Fibroblast of peridontal ligament (primary cell): ENCODE data around the gene ZER1.

Experiments
- DNase-seq: peaks from one replicate; pipeline ENCODE4 v3.0.0-alpha.2; 2010; ENCODE audit errors: extremely low read depth

Gene ZER1

DNA sequence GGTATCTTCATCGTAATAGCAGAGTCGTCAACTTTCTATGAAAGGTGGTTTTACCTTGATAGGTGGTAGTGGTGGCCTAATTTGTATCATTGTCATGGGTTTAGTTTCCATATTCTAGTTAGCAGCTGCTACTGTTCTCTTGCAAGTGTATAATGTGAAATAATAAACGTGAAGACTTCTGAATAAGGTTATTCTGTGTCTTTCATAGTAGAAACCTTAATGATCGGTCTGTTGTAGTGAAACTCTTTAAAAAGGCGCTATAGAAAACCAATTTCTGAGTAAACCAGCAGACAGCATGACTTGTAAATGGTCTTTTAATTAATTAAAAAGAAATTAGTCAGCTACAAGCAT lies 81.1 kb downstream of the ZER1 start:
- no peak for DNase-seq

DNA sequence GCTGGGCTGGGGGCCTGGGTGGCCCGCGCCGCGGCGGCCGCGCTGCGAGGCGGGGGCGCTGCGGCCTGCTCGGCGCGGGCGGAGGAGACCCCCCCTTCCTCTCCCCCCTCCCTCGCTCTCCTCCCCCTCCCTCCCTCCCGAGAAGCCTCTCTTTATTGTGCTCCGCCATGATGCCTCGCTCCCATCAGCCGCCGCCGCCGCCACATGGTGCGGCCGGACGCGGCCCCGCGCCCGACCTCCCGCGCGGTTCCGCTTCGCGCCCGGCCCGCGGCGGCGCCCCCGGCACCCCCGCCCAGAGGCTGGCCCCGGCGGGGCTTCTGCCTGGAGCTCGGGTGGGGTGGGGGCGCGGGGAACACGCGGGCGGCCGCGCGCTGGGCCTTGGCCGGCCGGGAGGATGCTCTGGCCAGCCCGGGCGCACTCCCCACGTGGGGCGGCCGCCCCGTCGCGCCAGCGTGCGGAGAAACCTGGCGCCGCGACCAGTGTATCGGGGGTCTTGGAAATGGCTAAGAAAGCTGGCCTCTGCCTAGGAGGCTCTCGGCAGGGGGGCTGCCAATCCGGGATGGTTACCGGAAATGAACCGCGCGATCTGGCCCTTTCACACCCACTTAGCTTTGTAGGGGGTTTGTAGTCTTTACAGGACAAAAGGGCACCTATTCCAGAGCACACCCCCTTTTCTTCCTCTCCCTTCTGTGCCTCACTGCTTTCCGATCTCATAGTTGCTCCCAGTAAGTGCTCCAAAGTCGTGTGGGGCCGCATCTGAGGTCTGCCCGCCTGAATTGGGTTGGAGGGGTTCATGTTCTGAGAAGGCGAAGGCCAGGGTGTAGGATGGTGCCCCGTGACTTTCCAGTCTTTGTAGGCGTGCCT lies 81.7 kb downstream of the ZER1 start:
- DNase-seq = peak; percentile 32

DNA sequence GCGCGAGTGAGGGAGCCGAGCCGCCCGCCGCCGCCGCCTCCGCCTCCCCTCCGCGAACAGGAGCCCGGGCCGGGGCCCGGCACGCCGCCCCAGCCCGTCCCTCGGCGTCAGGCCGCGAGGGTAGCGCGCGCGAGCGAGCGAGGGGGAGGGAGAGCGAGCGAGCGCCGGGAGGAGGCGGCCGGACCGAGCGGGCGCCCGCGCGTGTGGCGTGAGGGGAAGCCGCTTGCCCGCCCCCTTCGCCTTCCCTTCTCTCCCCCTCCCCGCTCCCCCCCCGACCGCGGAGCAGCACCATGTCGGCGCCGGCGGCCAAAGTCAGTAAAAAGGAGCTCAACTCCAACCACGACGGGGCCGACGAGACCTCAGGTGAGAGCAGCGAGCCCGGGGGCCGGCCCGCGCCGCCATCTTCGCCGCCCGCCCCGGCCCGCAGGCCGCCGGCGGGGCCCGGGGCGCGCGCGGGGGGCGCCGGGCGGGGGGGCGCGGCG lies 82.4 kb downstream of the ZER1 start:
- no peak for DNase-seq

DNA sequence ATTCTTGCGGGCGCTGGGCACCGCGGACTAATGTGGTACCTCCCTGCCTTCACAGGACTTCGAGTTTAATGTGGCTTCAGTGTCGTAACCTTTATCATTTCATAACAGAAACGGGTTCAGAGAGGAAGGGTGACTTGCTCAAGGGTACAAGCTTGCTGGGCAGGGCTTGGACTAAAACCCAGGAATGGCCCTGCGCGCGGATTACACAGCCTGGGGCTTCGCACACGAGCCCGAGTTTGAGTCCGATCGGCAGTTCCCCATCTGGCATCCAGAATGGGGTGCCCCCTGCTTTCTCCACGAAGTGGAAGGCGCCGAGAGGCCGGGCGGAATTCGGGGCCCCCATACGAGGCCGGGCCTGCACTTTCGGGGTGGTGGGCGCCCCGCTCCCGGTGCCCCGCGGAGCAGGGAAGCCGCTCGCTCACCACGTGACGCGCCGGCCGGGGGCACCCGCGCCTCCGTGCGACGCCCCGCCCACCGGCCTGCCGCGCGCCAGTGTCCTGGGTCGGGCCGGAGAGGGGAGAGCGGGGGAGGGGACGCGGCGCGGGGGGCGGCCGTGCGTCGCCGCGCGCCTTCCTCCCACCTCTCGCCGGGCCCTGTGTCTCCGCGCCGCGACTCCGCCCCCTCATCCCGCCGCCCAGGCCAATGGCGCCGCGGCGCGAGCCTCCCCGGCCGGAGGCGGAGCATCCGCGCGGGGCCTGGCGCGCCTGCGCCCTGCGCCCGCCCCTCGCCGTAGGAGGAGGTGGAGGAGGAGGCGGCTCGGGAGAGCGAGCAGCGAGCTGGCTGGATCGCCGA lies 83.0 kb downstream of the ZER1 start, which contains the start of gene SET:
Gene SET, plus strand, starts transcription at position 722 of the 792 bp plus-strand sequence. CDS start 361 bp downstream, outside the sequence.
- peak; percentile 82 for DNase-seq

DNA sequence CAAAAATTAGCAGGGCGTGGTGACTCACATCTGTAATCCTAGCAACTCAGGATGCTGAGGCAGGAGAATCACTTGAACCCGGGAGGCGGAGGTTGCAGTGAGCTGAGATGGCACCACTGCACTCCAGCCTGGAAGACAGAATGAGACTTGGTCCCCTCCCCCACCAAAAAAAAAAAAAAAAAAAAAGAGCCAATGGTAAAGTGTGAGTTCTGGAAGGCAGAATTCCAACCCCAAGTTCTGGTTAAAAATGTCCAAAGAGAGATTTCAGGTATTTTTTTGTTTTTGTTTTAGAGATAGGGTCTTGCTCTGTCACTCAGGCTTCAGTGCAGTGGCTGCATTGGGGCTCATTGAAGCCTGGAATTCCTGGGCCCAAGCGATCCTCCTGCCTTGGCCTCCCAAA lies 84.3 kb downstream of the ZER1 start:
- DNase-seq = no peak

DNA sequence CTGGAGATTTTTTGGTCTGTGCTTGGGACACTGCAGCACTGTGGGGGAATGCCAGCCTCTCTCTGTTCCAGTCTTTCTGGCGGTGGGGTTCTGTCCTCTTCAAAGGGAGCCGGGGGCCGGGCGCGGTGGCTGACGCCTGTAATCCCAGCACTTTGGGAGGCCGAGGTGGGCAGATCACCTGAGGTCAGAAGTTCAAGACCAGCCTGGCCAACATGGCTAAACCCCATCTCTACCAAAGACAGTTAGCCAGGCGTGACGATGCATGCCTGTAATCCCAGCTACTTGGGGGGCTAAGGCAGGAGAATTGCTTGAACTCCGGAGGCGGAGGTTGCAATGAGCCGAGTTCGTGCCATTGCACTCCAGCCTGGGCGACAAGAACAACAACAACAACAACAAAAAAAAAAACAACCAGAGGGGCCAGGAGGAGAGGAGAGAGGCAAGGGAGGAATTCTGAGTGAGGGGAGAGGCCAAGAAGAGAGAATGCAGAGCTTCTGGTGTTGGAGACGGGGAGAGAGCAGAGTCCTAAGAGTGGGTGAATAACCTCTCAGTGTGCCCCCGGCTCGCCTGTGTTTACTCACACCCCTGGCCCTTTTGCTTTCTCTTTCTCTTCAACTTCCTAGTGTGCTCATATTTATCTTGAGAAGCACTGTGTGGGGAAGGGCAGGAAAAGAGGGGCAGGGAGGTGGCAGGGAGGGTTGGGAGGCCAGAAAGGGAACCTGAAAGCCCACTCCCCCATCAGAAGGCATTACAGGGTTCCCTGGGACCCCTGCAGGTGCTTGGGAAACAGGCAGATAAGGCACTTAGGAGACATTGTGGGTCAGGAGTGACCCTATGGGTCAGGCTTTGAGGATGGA lies 85.9 kb downstream of the ZER1 start:
- no peak for DNase-seq

DNA sequence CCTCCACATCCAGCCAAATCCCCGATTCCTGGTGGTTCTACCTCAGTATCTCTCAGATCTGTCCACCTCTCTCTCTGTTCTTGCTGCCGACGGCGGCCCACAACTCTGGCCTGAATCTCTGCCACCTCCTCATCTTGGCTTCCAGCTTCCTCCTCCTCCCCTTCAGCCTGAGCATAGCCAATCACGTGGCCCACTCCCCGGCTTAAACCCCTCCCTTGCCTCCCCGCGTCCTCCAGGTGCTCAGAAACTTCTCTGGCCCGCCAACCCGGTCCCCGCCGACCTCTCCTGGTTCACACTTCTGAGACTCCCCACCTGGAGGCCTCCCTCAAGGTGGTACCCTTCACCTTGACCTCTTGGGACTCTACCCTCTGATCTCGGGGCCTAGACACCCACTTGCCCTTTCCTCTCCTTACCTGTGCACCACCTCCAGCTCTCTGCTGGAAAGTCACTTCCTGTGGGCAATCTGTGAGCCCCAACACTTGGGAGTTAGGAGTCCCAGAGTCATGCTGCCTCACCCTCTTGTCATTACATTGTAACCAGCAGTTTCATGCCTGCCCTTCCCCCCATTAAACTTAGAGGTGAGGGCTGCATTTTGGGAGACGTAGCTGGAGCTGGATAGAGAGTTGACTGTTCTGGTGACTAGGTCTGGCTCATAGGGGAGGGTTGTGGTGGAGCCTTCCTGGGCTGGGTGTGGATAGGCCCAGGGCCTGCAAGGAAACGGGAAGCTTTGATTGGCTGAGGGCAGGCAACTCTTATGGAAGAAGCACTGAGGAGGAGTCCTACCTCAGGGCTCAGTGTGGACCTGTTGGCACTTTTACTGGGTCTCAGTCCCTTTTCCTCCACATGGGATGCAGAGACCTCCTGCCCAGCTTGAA lies 87.2 kb downstream of the ZER1 start:
- DNase-seq = peak; percentile 70

DNA sequence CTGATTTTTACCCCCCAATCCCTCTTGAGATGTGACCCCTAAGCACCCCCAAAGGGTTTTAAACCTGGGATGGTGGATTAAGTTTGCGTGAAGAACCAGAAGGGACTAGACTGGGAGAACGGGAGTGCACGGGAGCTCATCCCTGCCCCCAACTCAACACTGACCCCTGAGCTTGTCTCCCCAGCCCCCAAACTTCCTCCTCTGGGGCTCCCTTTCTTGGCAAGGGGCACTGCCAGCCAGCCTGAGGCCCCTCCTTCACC lies 87.7 kb downstream of the ZER1 start:
- no peak for DNase-seq

DNA sequence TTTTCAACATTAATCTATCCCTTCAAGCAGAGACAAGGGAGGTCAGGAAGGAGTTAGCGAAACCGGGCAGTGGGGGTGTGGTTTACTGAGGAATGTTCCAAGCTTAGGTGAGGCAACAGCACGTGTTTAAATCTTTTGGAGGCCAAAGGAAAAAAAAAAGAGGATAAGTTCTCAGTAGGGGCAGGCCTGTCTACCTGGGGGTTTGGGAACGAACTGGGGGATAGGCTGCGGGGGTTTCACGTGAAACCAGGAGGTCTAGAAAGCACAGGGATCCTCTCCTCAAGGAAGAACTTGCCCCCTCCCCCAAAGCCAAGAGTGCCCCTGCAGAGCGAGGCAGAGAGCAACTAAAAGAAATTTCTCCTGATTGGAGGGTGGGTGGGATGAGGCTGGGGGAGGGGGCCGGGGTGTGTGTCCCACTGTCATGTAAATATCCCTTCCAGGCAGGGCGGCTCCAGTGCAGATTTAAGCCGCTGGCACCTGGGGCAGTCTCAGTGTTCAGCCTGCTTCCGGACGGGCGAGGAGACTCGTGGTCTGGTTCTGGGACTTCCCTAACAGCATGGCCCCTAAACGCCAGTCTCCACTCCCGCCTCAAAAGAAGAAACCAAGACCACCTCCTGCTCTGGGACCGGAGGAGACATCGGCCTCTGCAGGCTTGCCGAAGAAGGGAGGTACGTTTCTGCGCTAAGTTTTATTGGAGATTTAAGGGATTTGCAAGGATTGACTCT lies 88.2 kb downstream of the ZER1 start:
- DNase-seq = peak; percentile 25
